Activated CD4-positive, alpha-beta T cell treated with anti-CD3 and anti-CD28 coated beads for 48 hours (primary cell): ENCODE measurements around the gene CES2.

Source experiments
- DNase-seq: peaks from one replicate; pipeline ENCODE4 v3.0.0-alpha.2; 2020

The CES2 gene

DNA sequence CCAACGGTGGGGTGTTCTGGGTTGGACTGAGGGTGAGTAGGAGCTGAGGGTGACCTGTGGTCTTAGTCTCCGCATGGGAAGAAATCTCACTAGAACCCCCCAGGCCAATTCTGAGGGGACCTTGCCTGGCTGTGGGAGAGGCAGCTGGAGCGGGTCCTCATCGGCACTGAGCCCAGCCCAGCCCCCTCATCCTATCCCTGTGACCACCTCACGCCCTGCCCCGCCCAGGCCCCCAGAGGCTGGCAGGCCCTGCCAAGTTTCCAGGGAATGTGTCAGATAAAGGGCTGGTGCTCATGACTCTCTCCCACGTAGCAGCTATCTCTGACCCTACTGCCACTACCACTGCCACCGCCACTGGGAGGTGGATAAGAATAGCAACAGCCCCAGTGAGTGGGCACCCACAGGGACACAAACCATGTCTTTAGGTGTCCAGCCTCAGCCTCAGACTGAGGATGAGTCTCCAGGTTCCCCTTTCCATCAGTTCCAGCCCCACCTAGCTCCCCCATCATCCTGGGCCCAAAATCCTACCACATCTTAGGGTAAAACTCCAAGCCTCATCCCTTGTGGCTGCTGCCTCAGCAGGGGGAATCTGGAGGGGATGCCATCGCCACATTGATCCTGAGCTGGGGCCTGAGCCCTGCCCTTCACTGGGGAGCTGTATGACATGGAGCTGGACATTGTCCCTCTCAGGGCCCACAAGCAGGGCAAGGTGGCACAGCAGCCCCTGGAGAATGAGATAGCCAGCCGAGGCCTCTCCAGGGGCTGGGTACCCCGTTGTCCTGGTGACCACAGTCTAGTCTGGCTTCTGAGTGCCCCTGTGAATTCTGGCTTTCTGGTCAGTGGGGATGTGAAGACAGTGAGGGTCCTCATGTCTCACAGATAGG, 31.5 kb upstream of the CES2 start:
- DNase-seq = no peak

DNA sequence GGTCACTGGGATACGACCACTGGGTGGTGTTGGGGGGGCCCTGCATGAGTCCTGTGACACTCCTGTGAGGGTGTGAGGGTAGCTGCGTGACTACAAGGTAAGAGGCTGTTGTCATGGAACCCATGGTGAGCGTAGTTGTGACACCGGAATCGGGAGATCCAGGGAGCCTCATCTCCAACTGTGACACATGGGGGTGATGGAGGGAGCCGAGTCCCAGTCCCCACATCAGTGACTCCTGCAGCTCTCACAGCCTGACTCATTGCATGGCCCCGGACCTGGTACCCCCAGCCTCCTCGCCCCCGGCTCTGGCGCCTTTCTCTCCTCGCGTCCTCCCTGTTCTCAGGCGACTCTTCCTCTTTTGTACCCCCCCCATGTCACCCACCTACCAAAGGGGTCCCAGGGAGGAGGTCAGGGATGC, 30.9 kb upstream of the CES2 start:
- no peak for DNase-seq

DNA sequence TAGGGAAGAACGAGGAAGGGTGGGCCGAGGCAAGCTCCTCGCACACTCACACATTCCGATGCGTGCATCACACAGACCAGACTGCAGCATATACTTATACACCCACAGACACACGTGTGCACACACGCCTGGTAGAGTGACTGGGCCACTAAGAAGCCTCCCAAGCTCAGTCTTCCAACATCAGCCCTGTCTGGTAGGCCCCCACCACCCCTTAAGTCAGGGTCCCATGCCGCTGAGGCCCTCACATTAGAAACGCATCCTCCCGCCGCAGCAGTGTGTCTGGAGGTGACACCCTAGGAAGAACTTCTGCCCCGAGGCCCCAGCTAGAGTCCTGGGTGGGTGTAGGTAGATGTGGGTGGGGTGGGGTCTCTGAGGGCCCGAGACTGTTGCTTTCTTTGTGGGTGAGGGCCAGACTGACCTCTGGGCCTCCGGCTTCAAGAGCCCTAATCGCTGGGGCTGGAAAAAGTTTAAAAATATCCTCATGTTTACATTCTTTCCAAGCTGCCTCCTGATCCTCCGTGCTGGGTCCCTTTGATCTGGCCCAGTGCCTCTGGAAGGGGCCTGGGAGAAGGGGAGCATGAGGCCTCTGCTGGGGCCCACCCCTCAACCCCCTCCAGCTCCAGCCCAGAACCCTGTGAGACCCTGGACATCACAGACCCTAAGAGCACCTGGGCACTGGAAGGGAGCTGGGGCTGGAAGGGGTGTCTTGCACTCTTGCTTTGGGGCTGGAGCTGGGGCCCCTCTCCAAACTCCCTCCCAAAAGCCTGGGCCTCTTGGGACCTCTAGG, 30.3 kb upstream of the CES2 start:
- DNase-seq = no peak

DNA sequence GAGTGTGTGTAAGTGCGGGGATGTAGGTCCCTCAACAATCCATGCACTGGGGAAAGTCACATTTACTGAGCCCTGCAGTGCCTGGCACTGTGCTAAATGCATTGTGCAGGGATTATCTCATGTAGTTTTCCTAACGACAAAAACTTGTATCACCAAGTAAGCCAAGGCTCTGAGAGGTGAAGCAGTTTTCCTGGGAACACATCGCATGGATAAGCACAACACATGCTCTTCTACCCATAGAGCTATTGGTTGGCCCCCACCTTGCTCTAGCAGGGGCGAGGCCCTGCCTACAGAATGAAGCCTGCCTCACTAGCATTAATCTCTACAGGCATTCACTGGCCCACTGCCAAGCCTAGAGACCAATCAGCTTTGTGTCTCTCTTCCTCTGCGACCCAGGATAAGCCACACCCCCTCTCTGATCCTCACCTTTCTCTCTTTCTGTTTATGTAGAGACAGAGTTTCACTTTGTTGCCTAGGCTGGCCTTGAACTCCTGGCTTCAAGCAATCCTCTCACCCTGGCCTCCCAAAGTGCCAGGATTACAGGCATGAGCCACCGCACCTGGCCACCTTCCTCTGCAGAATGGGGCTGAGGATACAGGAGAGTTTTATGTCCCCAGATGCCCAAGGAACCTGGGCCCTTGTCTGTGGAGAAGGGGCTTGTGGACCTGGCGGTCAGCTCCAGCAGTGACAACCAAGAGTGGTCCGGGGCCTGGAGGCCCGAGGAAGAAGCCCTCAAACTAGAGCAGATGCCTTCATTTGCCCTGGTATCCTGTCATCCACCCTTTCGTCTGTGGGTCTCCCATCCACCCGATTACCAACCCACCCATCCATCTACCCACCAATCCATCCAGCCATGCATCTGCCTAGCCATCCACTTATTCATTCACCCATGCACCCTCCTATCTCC, 29.4 kb upstream of the CES2 start:
- peak; percentile 70 for DNase-seq

DNA sequence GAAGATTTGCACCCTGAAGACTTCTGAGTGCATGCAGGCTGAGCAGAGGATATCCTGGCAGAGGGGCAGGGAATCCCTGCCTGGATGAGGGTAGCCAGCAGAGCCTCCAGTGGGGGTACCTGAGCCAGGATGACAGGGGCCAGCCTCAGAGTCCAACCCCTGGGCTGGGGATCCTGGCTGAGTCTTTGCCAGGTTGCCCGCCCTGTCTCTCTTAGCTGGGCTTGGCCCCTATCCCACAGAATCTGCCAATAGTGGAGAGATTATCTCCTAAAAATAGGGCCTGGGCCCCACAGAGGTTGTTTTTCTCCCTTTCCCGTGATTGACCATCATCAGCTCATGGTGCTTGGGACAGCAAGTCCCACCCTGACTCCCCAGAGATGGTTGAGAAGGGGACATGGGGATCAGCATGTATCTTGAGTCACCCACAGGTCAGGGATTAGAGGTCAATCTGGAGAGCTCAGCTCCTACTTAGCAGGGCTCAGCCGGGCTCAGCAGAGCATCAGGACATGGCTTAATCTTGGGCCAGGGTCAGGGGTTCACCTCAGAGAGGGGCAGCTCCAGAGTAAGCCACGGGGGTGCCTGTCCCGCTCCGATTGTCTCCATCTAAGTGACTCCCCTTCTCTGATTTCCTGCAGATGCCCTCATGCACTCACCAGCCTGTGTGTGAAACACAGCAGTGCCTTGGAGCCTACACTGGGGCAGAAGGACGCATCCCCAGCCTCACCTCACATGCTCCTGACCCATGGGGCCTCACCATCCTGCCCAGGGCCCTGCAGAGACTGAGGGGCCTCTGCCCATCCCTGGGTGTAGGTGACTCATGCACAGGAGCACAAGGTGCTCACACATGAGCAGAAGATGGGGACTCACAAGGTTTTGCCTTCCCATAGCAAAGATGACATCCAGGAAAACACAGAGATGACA, 28.1 kb upstream of the CES2 start:
- DNase-seq = no peak

DNA sequence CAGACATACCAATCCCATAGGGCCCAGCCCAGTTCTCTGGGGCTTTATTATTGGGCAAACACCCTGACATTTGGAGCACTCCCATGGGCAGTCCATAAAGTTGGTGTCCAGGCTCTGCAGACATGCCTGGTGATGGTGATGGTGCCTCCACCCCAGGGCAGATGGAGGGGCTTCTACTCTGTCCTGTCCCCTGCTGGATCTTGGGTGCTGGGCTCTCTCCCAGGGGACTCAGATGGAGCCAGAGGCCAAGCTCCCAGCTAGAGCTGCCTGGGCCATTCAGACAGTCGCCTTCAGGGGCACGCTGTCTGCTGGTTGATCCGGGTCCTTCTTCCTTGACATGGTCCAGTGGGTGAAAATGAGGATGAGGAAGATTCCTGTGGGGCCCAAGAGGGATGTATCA, 27.2 kb upstream of the CES2 start:
- DNase-seq = no peak

DNA sequence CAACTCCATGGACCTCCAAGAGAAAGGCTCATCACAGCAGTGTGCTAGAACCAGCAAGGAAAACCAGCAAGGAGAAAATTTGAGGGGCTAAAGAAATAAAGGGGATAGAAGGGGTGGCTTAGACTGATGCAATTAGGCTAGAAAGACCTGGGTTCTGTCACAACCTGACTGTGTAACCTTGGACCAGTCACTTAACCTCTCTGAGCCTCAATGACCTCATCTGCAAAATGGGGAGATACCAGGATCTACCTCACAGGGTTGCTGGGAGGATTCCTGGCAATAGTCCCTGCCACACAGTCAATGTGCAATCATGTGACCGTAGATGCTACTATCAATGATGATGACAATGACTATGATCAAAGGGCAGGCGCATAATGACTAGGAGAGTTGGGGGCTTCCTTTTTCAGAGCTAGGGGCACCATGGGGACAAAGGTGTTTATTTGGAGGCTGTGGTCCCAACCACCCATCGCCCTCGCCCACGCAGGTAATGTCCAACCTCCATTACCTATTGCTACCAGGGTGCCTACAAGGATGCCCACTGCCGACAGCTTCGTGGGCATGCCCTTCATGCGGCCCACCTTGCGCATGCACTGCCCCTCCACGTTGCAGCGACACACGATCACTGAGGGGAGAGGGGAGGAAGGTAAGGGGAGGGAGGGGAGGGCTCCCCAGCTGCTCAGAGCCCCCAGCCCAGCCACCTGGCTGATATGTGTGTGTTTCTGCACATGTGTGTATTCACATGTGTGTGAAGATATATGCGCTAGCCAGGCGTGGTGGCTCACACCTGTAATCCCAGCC, 26.4 kb upstream of the CES2 start:
- no peak for DNase-seq

DNA sequence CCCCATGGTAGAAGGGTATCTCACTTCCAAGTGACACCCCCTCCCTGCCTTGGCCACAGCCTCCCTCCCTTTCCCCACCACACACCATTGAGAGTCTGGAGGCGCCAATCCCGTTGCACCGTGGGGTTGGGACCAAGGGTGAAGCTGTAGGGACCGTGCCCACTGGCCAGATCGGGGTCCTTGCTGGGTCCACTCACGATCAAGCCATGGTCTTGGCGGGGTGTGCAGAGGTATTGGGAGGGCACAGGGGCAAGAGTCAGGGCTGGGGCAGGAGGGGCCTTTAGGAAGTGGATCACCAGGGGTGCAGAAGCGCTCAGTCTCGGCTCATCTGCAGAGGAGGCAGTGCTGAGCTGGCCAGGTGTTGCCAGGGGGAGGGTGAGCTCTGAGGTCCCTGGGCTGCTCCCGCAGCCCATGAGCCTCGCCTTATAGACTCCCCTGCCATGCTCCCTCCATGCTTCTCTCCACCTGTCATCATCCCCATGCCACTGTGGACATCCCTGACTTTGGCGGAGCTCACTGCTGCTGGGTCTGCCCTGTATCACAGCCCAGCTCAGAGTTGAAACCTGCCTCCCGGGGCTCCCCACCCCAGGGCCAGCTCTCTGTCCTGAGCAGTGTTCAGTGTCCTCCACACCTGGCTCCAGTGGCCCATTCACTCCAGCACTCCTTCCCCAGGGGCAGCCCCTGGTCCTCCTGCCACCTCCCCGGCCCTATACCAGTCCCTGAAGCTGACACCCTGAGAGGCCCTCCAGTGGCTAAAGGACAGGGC, 25.0 kb upstream of the CES2 start:
- no peak for DNase-seq

DNA sequence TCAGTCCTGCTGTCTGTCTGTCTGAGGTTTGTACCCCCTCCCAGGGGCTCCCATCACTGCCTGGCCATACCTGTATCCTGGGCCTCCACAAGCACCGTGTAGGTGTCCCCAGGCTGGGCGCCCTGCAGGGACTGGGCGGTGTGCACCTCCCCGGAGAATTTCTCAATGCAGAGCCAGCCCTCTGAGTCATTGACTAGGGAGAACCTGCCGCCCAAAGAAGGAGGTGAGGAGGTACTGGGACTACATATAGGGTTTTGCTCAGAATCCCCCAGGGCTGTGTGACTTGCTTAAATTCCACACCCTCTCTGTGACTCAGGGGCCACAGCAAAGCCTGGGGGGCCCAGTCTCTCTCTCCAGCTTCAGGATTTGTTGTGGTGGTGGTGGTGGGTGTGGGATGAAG, 24.2 kb upstream of the CES2 start:
- peak; percentile 31 for DNase-seq

DNA sequence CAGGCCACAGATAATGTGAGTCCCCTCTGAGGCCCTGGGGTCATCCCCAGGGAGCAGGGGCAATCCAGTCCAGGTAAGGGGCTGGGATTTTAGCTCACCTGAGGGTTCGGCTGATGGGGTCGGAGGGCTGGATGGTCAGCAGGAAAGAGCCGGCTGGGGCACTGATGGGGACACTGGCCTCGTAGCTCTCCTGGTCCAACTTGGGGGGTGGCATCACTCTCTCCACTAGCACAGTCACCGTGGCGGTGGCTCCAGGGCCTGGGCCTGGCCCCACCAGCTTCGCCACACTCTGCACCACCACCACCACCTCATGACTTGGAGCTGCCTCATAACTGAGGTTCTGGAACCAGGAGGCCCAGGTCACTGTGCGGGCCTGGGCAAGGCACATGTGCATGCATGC, 23.5 kb upstream of the CES2 start:
- no peak for DNase-seq

DNA sequence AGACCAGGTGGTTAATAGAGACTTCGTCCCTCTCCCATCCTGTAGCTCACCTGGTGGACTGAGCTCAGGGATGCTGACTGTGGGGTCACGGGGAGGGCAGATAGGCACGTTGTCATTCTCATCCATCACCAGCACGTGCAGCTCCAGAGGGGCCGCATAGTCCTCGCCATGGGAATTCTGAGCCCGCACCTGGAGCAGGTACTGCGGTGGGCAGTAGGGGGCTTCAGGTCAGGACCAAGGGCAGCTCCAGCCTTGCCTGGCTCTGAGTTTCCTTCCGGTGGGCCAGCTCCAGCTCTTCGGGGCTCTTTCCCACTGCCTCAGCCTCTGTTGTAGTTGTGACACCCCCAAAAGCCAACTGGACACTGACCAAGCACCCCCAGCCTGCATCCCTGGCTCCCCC, 22.2 kb upstream of the CES2 start:
- no peak for DNase-seq

DNA sequence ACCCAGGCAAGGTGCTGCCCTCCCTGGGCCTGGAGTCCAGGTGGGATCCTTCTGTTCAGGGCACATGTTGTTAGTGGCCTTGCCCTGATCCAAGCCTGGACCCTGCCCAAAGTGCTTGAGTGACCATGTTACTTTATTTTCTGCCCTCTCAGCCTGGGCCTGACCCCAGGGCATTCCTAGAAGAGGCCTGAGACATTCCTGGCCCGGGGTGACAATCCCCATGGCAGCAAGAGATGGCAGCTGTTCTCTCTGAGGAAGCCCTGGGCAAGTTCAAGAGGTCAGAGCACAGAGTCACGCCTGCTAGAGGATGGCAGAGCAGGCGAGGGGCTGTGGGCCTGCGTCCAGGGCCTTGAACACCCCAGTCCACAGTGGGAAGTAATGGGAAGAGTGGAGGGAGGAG, 21.6 kb upstream of the CES2 start:
- no peak for DNase-seq

DNA sequence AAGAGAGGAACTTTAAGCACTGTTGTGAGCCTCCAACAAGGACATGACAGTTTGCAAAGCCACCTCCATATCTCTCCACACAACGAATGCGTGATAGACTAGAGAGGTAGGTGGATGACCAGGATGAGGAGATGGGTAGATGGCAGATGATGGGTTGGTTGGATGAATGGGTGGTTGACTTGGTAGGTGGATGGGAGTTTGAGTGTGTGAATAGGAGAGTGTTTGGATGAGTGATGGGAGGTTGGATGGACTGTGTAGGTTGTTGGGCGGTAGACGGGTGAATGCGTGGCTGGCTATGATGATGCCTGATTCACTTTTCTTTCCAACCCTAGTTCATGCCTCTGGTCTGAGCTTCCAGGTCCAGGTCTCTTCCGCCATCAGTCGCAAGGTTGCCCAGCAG, 20.8 kb upstream of the CES2 start:
- DNase-seq = no peak

DNA sequence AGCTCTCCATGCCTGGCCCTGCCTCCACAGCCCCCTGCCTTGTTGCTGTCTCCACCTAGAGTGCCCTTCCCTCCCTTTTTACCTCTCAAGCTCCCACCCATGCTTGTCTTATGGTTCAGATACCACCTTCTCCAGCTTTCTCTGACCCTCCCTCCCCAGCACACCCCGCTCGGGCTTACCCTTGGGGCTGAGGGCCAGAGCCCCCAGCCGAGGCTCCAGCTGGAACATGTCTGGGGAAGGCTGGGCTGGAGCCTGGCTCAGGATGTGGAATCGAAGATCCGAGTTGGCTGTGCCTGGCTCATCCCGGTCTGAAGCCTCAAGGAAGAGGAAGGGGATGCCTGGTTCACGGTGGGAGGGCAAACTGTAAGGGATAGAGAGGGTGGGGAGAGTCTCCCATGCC, 20.3 kb upstream of the CES2 start:
- no peak for DNase-seq

DNA sequence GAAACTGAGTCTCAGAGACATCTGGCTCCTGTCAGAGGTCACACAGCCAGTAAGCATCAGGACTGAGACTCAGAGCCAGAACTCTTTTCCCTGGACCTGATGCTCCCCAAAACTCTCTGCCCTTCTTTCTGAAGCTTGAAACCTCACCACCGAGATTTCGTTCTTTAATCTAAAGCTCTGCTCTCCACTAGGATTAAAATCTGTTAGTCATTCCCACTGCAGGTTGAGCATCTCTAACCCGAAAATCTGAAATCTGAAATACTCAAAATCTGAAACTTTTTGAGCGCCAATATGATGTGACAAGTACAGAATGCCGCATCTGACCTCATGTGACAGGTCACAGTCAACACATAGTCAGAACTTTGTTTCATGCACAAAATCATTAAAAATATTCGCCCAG, 18.8 kb upstream of the CES2 start:
- no peak for DNase-seq

DNA sequence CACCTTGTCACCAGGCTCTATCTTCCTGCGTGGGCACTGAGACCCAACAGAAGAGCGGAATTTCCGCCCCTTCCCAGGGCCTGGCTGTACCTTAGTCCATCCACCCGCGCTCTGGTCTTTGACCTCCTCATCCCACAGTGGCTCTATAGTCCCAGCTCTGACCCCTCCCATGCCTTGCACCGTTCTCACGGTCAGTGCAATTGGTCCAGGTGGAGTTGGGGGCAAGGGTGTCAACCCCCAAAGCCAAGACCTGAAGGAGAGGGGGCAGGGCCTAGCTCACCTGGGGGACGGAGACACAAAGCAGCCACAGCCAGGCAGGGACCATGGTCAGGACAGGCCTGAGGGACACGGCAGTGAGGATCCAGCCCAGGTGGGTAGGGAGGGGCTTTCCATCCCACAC, 17.6 kb upstream of the CES2 start:
- DNase-seq = no peak

DNA sequence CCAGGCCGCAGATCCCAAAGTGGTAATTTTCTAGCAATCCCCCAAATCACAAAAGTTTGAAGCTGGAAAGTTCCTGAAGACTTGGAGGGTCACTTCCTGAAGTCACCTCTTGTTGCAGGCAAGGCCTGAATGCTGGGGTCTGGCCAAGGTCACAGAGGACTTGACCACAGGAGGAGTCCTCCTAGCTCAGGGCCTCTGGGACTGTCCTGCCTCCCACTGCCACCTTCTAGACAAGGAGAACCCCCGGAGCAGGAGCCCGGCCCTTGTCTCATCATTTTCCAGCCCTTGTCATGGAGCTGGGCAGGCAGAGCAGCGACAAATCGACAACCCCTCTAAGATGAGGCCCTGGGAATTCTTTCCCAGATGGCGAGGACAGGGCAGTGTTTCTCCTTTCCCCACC, 17.0 kb upstream of the CES2 start:
- DNase-seq = no peak

DNA sequence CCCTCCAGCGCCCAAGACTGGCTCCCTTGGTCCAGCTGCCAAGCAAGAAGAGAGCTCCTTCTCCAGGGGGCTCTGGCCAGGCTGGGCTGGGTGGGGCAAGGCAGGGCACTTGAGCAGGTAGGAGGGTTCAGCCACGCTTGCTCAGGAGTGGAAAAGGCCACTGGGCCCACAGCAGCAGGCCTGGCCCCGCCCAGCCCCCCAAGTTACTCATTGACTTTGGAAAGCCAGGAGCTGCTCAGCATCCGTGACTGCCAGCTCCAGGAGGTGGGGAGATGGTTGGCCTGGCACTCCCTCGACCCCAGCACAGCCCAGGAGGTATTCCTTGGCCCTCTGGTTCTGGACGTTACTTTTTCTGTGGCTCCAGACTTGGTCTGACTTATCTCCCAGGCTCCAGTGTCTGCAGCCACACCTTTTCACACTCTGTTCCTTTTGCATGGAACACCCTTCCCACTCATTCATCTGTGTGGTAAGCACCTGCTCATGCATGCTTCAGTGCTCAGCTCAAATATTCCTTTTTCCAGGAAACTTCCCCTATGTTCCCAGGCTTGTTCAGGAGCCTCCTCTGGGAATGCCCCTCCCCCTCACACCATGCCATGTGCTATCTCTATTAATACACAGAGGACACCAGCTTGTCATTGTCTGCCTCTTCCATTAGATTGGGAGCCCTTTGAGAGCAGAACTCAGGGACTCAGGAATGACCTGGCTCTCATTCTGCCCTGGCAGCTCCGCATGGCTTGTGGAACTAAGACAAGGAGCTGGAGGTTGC, 16.3 kb upstream of the CES2 start, which contains the start of gene CDH16:
Gene CDH16 (minus strand): TSS at position 83 of the 766 bp plus-strand sequence. CDS start 820 bp downstream, outside the sequence.
- no peak for DNase-seq

DNA sequence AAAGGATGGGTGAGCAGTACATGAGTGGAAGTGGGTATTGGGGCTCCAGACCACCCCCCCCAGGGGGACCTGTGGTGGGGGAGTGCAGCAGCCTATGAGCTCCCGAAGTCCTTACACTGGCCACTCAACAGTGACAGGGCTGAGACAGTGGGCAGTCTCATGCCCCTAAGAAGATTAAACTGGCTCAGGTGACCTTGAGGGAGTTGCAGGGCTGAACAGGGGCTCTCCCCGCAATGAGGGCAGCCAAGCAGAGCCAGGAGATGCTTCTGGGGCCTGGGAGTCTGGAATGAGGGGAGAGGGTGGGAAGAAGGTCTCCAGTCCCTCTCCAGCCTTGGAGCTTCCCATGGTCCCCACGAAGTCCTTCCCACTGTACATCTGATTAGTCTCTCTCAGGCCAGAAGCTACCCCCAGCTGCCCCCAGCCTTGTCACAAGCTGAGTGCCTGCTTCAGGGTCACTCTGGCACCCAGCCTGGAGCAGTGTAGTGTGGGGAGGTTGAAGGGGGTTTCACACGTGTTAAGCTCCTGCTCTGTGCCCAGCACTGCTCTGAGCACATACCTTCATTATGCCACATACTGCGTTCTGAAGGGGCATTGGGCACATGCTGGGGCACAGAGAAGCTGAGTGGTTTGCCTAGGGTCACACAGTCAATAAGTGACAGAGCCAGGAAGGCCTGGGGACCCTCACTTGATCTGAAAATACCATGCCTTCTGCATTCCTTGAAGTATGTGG, 15.6 kb upstream of the CES2 start:
- no peak for DNase-seq
